Measurements from ENCODE around the gene RPSA.
"Not testable (repeated sequence)": the region's sequence is repeated elsewhere in the genome, so short reads cannot be mapped to it uniquely, and the experiment has no call there.

The RPSA gene

GRCh38 chr3:39406368-39407258, at the start of gene RPSA:
RPSA (plus strand) TSS chr3:39406720; CDS start chr3:39407654, 934 bp downstream.
- FAIRE-seq, result peak; percentile 98

GRCh38 chr3:39358333-39358732, 48.2 kb upstream of the RPSA start:
- no peak for FAIRE-seq

- no peak for FAIRE-seq
Measured at GRCh38 chr3:39361252-39361927, 45.1 kb upstream of the RPSA start.

GRCh38 chr3:39362192-39362591, 44.3 kb upstream of the RPSA start:
- FAIRE-seq, result no peak

- FAIRE-seq, result no peak
Measured at GRCh38 chr3:39362812-39363211, 43.7 kb upstream of the RPSA start.

GRCh38 chr3:39370450-39370849, 36.1 kb upstream of the RPSA start:
- not testable (repeated sequence) for FAIRE-seq

- FAIRE-seq, result no peak
Measured at GRCh38 chr3:39372833-39373232, 33.7 kb upstream of the RPSA start.

- FAIRE-seq, result no peak
Measured at GRCh38 chr3:39376959-39377634, 29.4 kb upstream of the RPSA start.

GRCh38 chr3:39378088-39378487, 28.4 kb upstream of the RPSA start:
- peak; percentile 19 for FAIRE-seq

- FAIRE-seq, result no peak
Measured at GRCh38 chr3:39378957-39379777, 27.4 kb upstream of the RPSA start.

- no peak for FAIRE-seq
Measured at GRCh38 chr3:39379778-39380155, 26.8 kb upstream of the RPSA start.

GRCh38 chr3:39381432-39381831, 25.1 kb upstream of the RPSA start:
- FAIRE-seq, result no peak

GRCh38 chr3:39383045-39383880, 23.3 kb upstream of the RPSA start, which contains the start of gene SLC25A38:
SLC25A38 (plus strand) TSS chr3:39383370; CDS start chr3:39383725, 355 bp downstream.
- peak; percentile 57 for FAIRE-seq

- FAIRE-seq, result peak; percentile 94
Measured at GRCh38 chr3:39383881-39384664, 22.4 kb upstream of the RPSA start.

GRCh38 chr3:39384665-39385000, 21.9 kb upstream of the RPSA start:
- no peak for FAIRE-seq

GRCh38 chr3:39385456-39386090, 20.9 kb upstream of the RPSA start:
- no peak for FAIRE-seq

- no peak for FAIRE-seq
Measured at GRCh38 chr3:39386318-39386717, 20.2 kb upstream of the RPSA start.

GRCh38 chr3:39387411-39387975, 19.0 kb upstream of the RPSA start:
- FAIRE-seq, result no peak

- no peak for FAIRE-seq
Measured at GRCh38 chr3:39388153-39388552, 18.4 kb upstream of the RPSA start.

- no peak for FAIRE-seq
Measured at GRCh38 chr3:39388741-39389248, 17.7 kb upstream of the RPSA start.
